GM15510 (cell line): ENCODE results near the gene COL23A1.

Source experiments
- POLR2A ChIP-seq: IDR thresholded peaks from 3 replicates; pipeline ENCODE4 v1.6.1; 2011; ENCODE audit warnings: borderline replicate concordance; ENCODE audit not compliant: insufficient read length; ENCODE audit errors: extremely low read depth

COL23A1 gene

DNA sequence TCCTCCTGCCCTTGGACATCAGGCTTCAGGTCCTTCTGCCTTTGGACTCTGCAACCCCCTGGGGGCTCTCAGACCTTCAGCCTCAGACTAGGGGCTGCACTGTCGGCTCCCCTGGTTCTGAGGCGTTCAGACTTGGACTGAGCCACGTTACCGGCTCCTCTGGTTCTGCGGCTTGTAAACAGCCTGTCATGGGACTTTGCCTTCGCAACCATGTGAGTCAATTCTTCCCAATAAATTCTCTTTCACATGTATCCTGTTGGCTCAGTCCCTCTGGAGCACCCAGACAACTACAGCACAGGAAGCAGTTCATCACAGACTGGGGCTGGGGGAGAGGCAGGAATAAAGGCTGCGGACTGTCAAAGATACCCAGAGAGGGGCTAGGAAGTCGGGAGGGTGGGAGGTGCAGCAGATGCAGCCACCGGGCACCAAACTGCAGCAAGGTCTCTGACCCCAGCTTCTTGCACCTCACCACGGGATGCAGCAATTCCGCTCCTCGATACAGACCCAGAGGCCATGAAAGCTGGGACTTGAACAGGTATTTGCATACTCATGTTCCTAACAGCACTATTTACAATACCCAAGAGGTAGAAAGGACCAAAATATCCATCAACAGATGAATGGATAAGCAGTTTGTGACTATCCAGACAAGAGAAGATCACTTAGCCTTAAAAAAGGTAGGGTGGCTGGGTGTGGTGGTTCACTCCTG lies 100.8 kb downstream of the COL23A1 start:
- TF ChIP-seq POLR2A, result no peak

DNA sequence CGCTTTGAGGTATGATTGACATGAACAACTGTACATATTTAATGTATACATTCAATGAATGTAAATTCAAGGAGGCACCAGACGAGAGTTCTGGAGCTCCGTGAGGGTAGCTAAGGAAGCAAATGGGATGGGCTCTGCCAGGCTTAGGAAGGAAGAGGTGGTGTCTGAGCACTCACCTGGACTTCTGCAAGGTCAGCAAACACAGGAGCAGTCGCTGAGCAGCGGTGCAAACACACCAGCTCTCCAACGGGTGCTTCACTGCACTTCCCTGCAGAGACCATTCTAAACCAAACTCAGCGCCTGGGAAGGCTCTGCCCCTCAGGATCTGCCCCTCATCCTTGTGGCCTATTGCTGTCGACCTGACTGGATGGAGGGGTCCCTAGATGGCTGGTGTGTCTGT lies 101.5 kb downstream of the COL23A1 start:
- no peak for TF ChIP-seq POLR2A

DNA sequence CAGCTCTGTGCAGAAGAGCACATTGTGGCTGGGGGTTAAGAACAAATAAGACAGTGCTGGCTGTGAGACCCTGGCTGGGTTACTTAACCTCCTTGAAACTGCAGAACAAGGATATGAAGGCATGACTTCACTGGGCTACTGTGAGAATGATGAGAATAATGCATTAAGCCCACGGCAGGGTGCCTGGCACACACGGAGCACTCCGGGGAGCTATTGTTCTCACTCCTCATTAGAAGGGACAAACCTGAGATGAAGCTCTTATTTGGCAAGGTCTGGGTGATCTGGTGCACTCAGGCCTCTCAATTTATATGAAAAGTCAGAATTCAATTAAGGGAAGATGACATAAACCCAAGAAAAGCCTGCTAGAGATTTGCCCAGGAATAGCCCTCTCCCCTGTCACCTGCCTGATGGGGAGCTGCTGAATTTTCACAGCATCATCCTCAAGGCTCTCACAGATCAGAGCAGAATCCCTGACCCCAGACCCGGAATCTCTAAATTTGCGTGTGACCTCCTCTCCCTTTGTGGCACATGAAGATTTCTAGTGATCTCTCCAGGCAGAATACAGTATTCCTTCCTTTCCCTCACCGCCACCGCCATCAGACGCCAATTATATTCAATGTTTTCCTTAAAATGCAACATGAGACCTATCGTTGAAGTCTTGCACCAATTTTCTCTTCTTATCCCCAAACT lies 102.1 kb downstream of the COL23A1 start:
- no peak for TF ChIP-seq POLR2A

DNA sequence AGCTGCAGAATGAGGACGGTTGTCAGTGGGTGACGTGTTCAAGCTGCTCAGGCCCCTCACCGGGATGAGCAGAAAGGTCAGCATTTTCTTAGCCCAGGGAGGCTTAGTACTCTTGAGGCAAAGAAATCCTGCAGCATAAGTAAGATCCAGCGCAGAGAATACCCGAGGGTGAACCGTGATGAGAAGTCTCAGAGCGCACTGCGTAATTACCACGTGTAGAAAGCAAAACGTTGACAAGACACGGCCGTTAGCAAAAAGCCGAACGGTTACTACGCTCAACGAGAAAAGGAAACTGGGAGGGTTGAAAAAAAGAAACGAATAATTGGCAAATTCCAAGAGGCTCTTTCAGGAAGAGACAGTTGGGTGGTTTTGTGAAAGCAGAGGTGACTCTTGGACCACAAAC lies 104.0 kb downstream of the COL23A1 start:
- no peak for TF ChIP-seq POLR2A

DNA sequence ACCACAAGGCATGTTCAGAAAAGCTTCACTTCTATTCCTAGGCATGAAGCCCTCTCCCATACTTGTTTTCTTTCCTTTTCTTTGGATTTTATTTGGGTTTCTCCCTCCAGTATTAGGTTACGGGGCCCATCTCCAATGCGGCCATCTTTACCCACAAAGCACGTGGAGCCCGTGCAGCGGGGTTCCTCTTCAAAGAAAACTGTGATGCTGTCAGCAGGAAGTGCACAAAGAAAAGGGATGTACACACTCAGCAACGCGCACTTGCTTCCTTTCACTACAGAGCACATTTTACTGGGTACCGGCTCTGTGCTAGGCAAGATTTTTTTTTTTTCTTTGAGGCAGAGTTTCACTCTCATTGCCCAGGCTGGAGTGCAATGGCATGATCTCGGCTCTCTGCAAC lies 106.6 kb downstream of the COL23A1 start:
- no peak for TF ChIP-seq POLR2A

DNA sequence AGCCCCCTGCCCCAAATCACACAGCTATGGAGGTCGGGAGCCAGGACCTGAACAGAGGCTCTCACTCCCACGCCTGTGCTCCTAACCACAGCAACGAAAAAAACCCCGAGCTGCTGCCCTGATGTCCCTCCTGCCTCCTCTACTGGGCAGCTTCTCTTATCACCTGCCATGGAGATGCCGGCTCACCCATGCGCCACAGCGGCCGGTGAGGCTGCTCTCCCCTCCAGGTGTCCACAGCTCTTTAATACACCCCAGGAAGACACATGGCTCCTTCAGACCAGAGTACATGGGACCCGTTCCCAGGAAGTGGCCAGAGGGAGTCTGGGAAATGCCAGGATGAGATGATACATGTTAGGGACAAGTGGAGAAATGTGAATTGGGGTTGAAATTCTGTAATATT lies 110.9 kb downstream of the COL23A1 start:
- TF ChIP-seq POLR2A, result no peak

DNA sequence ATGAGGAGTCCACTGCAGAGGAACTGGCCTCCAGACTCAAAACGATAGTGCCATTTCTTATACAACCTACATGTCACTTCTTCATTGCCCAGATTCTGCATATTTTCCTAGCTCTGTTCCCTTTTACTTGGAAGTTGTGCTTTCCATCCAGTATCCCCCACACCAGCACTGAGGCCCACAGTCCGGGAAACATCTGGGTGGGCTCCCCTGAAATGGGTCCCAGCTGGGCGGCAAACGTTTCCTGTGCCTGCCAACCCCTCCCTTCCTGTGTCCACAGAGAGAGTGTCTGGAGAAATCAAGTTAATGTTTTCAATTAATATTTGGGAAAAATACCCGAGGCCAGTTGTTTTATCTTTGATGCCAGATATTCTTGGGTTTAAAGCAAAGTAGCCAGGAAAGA lies 111.8 kb downstream of the COL23A1 start:
- no peak for TF ChIP-seq POLR2A

DNA sequence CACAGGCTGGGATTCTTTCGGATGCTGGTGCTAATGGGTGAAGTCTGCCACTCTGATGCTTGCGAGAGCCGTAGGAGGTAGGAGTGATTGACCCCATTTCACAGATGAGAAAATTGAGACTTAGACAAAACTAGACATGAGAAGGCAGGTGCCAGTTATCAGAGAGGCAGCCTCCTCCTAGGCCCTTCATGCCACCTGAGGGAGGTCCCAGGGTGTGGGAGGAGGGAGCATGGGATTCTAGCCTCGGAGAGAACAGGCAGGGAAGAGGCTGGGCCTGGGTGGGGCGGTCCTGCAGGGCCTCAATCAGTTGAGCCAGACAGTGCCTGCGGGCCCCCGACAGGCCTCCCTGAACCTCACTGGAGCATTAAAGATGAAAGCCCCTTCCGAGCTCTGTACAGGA lies 112.4 kb downstream of the COL23A1 start:
- TF ChIP-seq POLR2A, result no peak

DNA sequence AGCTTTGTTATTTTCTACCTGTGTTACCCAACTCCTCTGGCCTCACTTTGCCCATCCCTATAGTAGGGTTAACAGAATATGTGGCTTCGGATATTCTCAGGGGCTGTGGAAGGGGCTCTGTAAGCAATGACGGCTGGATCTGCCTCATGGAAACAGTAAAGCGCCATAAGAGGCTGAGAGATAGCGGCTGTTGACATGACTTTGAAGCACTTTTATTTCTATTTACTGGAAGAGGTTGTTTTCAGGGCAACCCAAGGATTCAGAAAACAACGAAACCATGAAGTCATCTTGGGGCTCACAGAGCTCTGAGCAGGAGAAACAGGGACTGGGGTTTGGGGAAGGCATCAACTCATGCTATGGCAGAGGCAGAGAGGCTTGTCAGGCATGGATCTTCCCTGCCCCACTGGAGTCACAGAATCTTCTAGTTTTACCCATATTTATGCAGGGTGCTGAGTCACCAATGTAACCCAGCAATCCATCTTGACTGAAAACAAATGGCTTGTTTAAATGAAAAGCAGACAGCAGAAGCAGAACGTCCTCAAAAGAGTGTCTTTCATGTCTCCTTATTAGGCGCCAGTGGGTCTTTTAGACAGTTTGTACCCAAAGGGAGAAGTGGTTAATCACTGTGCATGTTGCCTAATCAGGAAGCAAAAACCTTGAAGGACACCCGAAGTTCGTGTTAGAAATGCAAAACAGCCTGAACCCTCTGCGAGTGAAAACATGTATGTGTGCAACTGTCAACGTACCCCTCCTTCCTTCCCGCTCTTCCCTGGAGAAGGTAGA lies 113.0 kb downstream of the COL23A1 start:
- TF ChIP-seq POLR2A, result no peak

DNA sequence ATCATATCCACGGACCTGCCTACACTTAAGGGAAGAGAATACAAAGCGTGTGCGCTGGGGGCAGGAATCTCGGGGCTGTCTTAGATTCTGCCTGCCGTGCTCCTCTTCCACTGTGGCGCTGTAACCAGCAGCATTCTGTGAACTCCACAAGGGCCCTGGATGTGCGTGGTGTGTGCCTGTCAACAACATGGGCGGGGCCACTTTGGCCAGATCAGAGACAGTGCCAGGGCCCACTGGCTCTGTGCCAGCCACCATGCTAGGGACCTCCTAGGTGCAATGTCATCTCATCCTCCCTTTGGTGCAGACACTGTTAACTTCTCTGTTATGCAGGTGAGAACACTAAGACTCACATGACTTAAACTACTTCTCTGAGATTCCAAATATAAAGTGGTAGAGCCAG lies 113.7 kb downstream of the COL23A1 start:
- no peak for TF ChIP-seq POLR2A

DNA sequence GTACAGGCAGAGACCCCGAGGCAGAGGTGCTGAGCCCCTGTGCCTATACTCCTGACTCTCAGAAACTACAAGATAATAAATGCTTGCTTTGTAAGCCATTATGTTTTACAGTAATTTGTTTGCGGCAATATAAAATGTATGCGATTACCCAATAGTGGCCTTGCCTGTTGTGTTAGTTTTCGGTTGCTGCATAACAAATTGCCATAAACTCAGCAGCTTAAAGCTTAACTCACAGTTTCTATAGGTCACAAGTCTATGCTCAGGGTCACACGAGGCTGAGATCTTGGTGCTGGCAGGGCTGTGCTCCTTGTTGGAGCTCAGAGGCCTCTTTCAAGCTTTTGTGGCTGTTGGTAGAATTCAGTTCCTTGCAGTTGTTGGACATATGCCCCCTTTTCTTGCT lies 114.8 kb downstream of the COL23A1 start:
- no peak for TF ChIP-seq POLR2A

DNA sequence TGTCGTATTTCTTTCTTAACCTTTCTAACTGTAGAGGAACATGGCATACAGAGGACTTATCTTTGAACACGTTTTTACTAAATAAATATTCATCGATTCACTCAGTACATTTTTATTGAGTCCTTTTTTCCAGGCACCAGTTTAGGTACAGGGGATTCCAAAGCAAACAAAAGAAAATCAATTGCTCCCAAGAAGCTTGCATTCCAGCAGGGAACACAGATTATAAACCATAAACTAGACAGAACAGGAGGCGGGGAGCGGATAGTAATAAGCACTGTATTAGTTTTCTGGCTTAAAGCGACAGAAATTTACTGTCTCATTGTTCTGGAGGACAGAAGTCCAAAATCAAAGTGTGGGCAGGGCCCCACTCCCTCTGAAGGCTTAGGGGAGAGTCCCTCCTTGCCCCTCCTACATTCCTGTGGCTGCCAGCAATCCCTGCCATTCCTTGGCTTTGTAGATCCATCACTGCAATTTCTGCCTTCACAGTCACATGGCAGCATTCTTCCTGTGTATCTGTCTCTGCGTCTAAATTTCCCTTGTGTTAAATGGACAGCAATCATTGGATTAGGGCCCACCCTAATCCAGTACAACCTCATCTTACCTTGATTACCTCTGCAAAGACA lies 115.5 kb downstream of the COL23A1 start:
- TF ChIP-seq POLR2A, result no peak

DNA sequence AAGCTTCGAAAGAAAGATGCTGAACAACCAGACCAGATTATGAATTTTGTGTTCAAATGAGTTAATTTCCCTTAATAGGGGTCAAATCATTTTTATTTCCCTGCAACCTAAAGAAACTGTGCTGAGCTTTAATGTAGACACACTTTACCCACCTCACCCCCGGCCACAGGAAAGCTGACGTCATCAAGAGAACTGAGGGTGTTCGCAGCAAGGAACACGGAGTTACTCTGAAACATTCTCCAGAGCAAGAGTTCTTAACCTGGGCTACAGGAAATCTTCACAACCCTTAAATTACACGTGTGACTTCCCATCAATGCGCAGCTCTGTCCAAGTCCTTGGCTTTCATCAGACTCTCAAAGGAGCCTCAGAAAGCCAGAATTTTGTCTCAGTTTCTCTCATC lies 116.3 kb downstream of the COL23A1 start:
- no peak for TF ChIP-seq POLR2A

DNA sequence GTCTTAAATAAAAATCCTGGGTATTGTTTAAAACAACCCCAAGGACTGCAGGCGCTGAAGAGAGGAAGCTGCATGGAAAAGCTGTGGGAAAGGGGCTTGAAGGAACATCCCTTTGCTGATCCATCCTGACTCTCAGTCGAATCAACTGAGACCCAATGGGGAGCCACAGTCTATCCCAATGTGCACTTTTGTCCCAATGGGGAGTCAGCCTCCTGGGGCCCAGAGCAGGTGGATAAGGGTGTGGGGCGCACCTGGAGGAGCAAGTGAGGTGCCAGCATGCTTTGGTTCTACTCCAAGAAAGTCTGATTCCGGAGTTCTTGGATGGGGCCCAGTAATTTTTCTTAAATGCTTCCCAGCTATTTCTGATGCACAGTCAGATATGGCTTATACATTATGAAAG lies 118.1 kb downstream of the COL23A1 start:
- TF ChIP-seq POLR2A, result no peak

DNA sequence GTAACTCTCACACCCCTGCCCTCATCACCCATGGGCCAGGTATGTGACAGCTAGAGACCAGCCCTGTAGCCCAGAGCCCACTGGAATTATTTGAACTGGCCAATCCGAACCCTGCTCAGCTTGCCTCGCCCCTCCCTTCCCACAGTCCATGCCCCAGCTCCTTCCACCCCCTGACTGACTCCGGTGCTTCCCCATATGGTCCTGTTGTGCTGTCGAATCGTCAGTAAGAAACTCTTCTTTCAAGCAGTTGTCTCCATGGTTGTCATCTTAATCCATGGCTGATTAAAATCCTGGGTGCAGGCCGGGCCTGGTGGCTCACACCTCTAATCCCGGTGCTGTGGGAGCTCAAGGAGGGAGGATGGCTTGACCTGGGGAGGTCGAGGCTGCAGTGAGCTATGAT lies 118.5 kb downstream of the COL23A1 start:
- TF ChIP-seq POLR2A, result no peak
